Measurements from ENCODE around the gene HS1BP3. TPM values are rescaled to one million over a fixed set of nuclear protein-coding genes. Genes with fewer than 3 reads are reported as not detected.

HS1BP3 gene
- total and polyA plus RNA-seq, 2 of the 13 experiments (the other 11 are each of a cell fraction or from before 2014, with no cell fraction given): 15.2 to 22.0 TPM

- TF ChIP-seq ERF (CRISPR knock-in tag; IDR thresholded peaks at IDR 0.05) (peak; percentile 73; the same call in 1 of the 2 replicates), SOX6 (IDR thresholded peaks at IDR 0.05) (no peak), SOX6 (CRISPR knock-in tag; IDR thresholded peaks at IDR 0.05) (peak; percentile 62), MEF2D (CRISPR knock-in tag; IDR thresholded peaks at IDR 0.05) (no peak), CSRNP1 (CRISPR knock-in tag; IDR thresholded peaks at IDR 0.05) (no peak), SNAI1 (CRISPR knock-in tag; IDR thresholded peaks at IDR 0.05; ENCODE audit: borderline replicate concordance) (no peak), TFDP1 (CRISPR knock-in tag; IDR thresholded peaks at IDR 0.05; ENCODE audit: borderline replicate concordance) (no peak), ZNF782 (CRISPR knock-in tag; IDR thresholded peaks at IDR 0.05; ENCODE audit: borderline replicate concordance) (no peak; the same call in 1 of the 2 replicates), GTF2F1 (IDR thresholded peaks at IDR 0.05; ENCODE audit: low read length) (no peak), JUND (CRISPR knock-in tag; IDR thresholded peaks at IDR 0.05) (peak; percentile 59; the same call in 1 of the 2 replicates), FOXK1 (CRISPR knock-in tag; IDR thresholded peaks at IDR 0.05; ENCODE audit: borderline replicate concordance, low read depth) (no peak), ZFY (CRISPR knock-in tag; IDR thresholded peaks at IDR 0.05) (peak; percentile 89), ZNF83 (CRISPR knock-in tag; IDR thresholded peaks at IDR 0.05; ENCODE audit: borderline replicate concordance) (no peak), MXI1 (IDR thresholded peaks at IDR 0.05; ENCODE audit: borderline replicate concordance, low read depth, low read length) (no peak), MBNL3 (CRISPR knock-in tag; conservative IDR thresholded peaks at IDR 0.05) (no peak), POLR2G (IDR thresholded peaks at IDR 0.05; ENCODE audit: low read depth, low read length) (peak; percentile 34), JUNB (CRISPR knock-in tag; IDR thresholded peaks at IDR 0.05; ENCODE audit: borderline replicate concordance) (no peak), ELF4 (CRISPR knock-in tag; IDR thresholded peaks at IDR 0.05; ENCODE audit: borderline replicate concordance) (no peak), HINFP (CRISPR knock-in tag; IDR thresholded peaks at IDR 0.05; ENCODE audit: low read depth) (no peak), ZFP36L1 (CRISPR knock-in tag; IDR thresholded peaks at IDR 0.05) (no peak), SMARCC2 (IDR thresholded peaks at IDR 0.05) (no peak), FLYWCH1 (CRISPR knock-in tag; IDR thresholded peaks at IDR 0.05) (no peak), RBAK (CRISPR knock-in tag; IDR thresholded peaks at IDR 0.05) (no peak), HNF4A (CRISPR knock-in tag; IDR thresholded peaks at IDR 0.05) (peak; percentile 57), ZNF101 (CRISPR knock-in tag; IDR thresholded peaks at IDR 0.05; ENCODE audit: borderline replicate concordance, low read depth) (no peak), DDIT3 (CRISPR knock-in tag; IDR thresholded peaks at IDR 0.05) (no peak), HNRNPUL1 (IDR thresholded peaks at IDR 0.05; ENCODE audit: low read depth, low read length) (no peak), ZNF768 (CRISPR knock-in tag; IDR thresholded peaks at IDR 0.05) (no peak; the same call in 1 of the 2 replicates), ZNF607 (CRISPR knock-in tag; IDR thresholded peaks at IDR 0.05; ENCODE audit: borderline replicate concordance) (no peak)
Observed at GRCh38 chr2:20617892-20618467, 32.9 kb downstream of the HS1BP3 start (continued).

Data from HepG2 (cell line).